Smooth muscle cell (in vitro differentiated cells): ENCODE measurements around the gene KCNJ1. TPM values are rescaled to one million over a fixed set of nuclear protein-coding genes. Genes with fewer than 3 reads are reported as not detected.
A peak's percentile ranks its signal among the peaks of the same experiment; 100 is the strongest.

ENCODE experiments used
- DNase-seq: peaks from one replicate; lab custom pipeline; 2025; ENCODE audit not compliant: unreplicated experiment; lab: John Stamatoyannopoulos, UW
- H2AFZ ChIP-seq: fragments of 200-600 bp; sonication (generic); 2 replicates; pipeline ENCODE4 v1.6.0; 2016; ENCODE audit warnings: antibody characterized with exemption, low read depth, mild to moderate bottlenecking
- H3F3A ChIP-seq: fragments of 200-600 bp; sonication (generic); 2 replicates; pipeline ENCODE4 v1.6.0; 2017; ENCODE audit warnings: antibody characterized with exemption, low read depth
- H3K27ac ChIP-seq: fragments of 200-600 bp; sonication (generic); 2 replicates; pipeline ENCODE4 v1.5.1; 2016; ENCODE audit warnings: low read depth, mild to moderate bottlenecking
- H3K27me3 ChIP-seq: fragments of 200-600 bp; sonication (generic); 2 replicates; pipeline ENCODE4 v1.6.1; 2016; ENCODE audit warnings: low read depth, mild to moderate bottlenecking
- H3K36me3 ChIP-seq: fragments of 200-600 bp; sonication (generic); 2 replicates; pipeline ENCODE4 v1.5.1; 2016; ENCODE audit warnings: low read depth
- H3K4me1 ChIP-seq: fragments of 200-600 bp; sonication (generic); 2 replicates; pipeline ENCODE4 v1.5.1; 2016; ENCODE audit warnings: low read depth
- H3K4me2 ChIP-seq: fragments of 200-600 bp; sonication (generic); 2 replicates; pipeline ENCODE4 v1.6.0; 2016; ENCODE audit warnings: mild to moderate bottlenecking
- H3K4me3 ChIP-seq: fragments of 200-600 bp; sonication (generic); 2 replicates; pipeline ENCODE4 v1.5.1; 2016; ENCODE audit warnings: mild to moderate bottlenecking
- H3K79me2 ChIP-seq: fragments of 200-600 bp; sonication (generic); 2 replicates; pipeline ENCODE4 v1.6.0; 2016; ENCODE audit warnings: low read depth, mild to moderate bottlenecking
- H3K9ac ChIP-seq: fragments of 200-600 bp; sonication (generic); 2 replicates; pipeline ENCODE4 v1.6.0; 2016; ENCODE audit warnings: low read depth
- H3K9me3 ChIP-seq: fragments of 200-600 bp; sonication (generic); replicated peaks from 2 replicates; pipeline ENCODE4 v1.5.1; 2016; ENCODE audit warnings: low read depth
- H4K20me1 ChIP-seq: fragments of 200-600 bp; sonication (generic); 2 replicates; pipeline ENCODE4 v1.6.0; 2016; ENCODE audit warnings: low read depth
- CTCF ChIP-seq: fragments of 200-600 bp; sonication (generic); IDR thresholded peaks from 2 replicates; pipeline ENCODE4 v1.5.1; 2017; ENCODE audit warnings: borderline replicate concordance, mild to moderate bottlenecking, antibody characterized with exemption; ENCODE audit not compliant: insufficient read depth, poor library complexity, severe bottlenecking
- WGBS: methylation state at CpG from one replicate; pipeline ENCODE4 v1.1.7; 2016; ENCODE audit warnings: low lambda C conversion rate; 5-methylcytosine and 5-hydroxymethylcytosine counted together
- polyA plus RNA-seq: library from polyadenylated mRNA; unstranded; fragments of >200 nt; fragmentation: Nextera tagmentation; extraction: Ambion mirVana; gene quantifications from 2 replicates; pipeline ENCODE4 v1.2.1, GENCODE V29; 2016
- total RNA-seq: library from RNA; depleted of rRNA; stranded (reverse); fragments of >200 nt; gene quantifications from 2 replicates; pipeline ENCODE4 v1.2.3, GENCODE V29; 2014

KCNJ1 gene
- total and polyA plus RNA-seq, 2 experiments from 2014 or later, result 0.99 TPM; not detected in 1

GRCh38 chr11:128886406-128887124, 19.5 kb upstream of the KCNJ1 start:
- Histone ChIP-seq H4K20me1 (no peaks in the 10 kb centered on the region), H3K4me2 (no peak overlapping the region), H3F3A (no peaks in the 10 kb centered on the region), H3K4me1 (peaks cover 17% of the 10 kb centered on the region), H2AFZ (no peak overlapping the region), H3K79me2 (no peaks in the 10 kb centered on the region), H3K27me3 (peaks cover 87% of the 10 kb centered on the region), H3K36me3 (no peaks in the 10 kb centered on the region), H3K9ac (no peak overlapping the region), H3K27ac (no peak overlapping the region), H3K9me3 (no peaks in the 10 kb centered on the region), H3K4me3 (no peak overlapping the region)
- TF ChIP-seq CTCF, result no peak
- DNase-seq, result no peak
- WGBS, result 45% methylated on average over 5 of the region's 5 CpGs

- TF ChIP-seq CTCF, result peak; percentile 89
- WGBS, result 31% methylated on average over 12 of the region's 12 CpGs
- Histone ChIP-seq H3K9me3 (no peaks in the 10 kb centered on the region), H3K4me2 (no peak overlapping the region), H3K27ac (no peak overlapping the region), H3K79me2 (no peaks in the 10 kb centered on the region), H3K36me3 (no peaks in the 10 kb centered on the region), H3K4me3 (no peak overlapping the region), H3K9ac (no peak overlapping the region), H2AFZ (no peak overlapping the region), H3K27me3 (peaks cover 73% of the 10 kb centered on the region), H3K4me1 (peaks cover 6% of the 10 kb centered on the region), H4K20me1 (no peaks in the 10 kb centered on the region), H3F3A (no peaks in the 10 kb centered on the region)
- DNase-seq, result no peak
These were observed 17.7 kb upstream of the KCNJ1 start for GRCh38 chr11:128884703-128885338.

- H3K27me3 ChIP-seq, result peaks cover 65% of the 10 kb centered on the region
These were observed 17.0 kb upstream of the KCNJ1 start for GRCh38 chr11:128884054-128884453.

More at GRCh38 chr11:128884054-128884453, 17.0 kb upstream of the KCNJ1 start:
- Histone ChIP-seq H3K27ac (no peak overlapping the region), H3K36me3 (no peaks in the 10 kb centered on the region), H3K4me3 (no peak overlapping the region), H3F3A (no peaks in the 10 kb centered on the region), H2AFZ (no peak overlapping the region), H3K4me2 (no peak overlapping the region), H4K20me1 (no peaks in the 10 kb centered on the region), H3K9me3 (no peaks in the 10 kb centered on the region), H3K9ac (no peak overlapping the region), H3K4me1 (no peaks in the 10 kb centered on the region), H3K79me2 (no peaks in the 10 kb centered on the region)
- 71% methylated on average over 4 of the region's 4 CpGs for WGBS
- DNase-seq, result no peak
- no peak for TF ChIP-seq CTCF
